A549 (cell line): ENCODE results near the gene SSNA1.

ENCODE experiments used
- BCL3 ChIP-seq: fragments of >200 bp; sonication (Bioruptor Twin); formaldehyde crosslinking; IDR thresholded peaks from 3 replicates; pipeline ENCODE4 v1.6.1; 2016
- CBX8 ChIP-seq: fragments of 200-600 bp; sonication (generic); IDR thresholded peaks from 2 replicates; pipeline ENCODE4 v1.6.1; 2016
- EHMT2 ChIP-seq: fragments of 200-600 bp; sonication (generic); IDR thresholded peaks from 2 replicates; pipeline ENCODE4 v1.6.1; 2016; ENCODE audit warnings: antibody characterized with exemption, low read depth, mild to moderate bottlenecking, moderate library complexity
- EP300 ChIP-seq, 2 experiments: fragments of >200 bp; sonication (Bioruptor Twin); formaldehyde crosslinking; IDR thresholded peaks; 2 replicates in 1 of 2; 3 replicates in 1 of 2; pipeline ENCODE4 v1.6.1; 2016 to 2017
- HMGXB4 ChIP-seq: fragments of 250-450 bp; sonication (Bioruptor Pico); IDR thresholded peaks from 2 replicates; pipeline ENCODE4 v1.5.0; 2021; ENCODE audit warnings: mild to moderate bottlenecking, moderate library complexity, borderline replicate concordance
- NFE2L2 ChIP-seq: fragments of 150-350 bp; conservative IDR thresholded peaks from 2 replicates; pipeline ENCODE4 v1.6.1; 2014; ENCODE audit warnings: low read length
- NR3C1 ChIP-seq: fragments of >200 bp; sonication (Bioruptor Twin); formaldehyde crosslinking; IDR thresholded peaks from 3 replicates; pipeline ENCODE4 v1.6.1; 2017
- POLR2A ChIP-seq: IDR thresholded peaks from 2 replicates; pipeline ENCODE4 v1.6.1; 2012; ENCODE audit warnings: mild to moderate bottlenecking, low read length
- RAD21 ChIP-seq, 2 experiments: fragments of >200 bp in 1 of 2; sonication (Bioruptor Twin) in 1 of 2; formaldehyde crosslinking in 1 of 2; IDR thresholded peaks in 1 of 2; conservative IDR thresholded peaks in 1 of 2; 2 replicates in 1 of 2; 3 replicates in 1 of 2; pipeline ENCODE4 v1.6.1; 2012 to 2018; ENCODE audit warnings: inconsistent platforms in 1 of 2
- REST ChIP-seq: fragments of 200-600 bp; sonication (generic); IDR thresholded peaks from 2 replicates; pipeline ENCODE4 v1.6.1; 2016; ENCODE audit warnings: antibody characterized with exemption, mild to moderate bottlenecking, moderate library complexity
- TP53 ChIP-seq: fragments of 250-450 bp; sonication (Bioruptor Pico); IDR thresholded peaks from 2 replicates; pipeline ENCODE4 v1.5.0; 2021; ENCODE audit warnings: mild to moderate bottlenecking, moderate library complexity
- TF ChIP-seq, protein P1 (sequence below): fragments of >200 bp; sonication (Bioruptor Twin); formaldehyde crosslinking; IDR thresholded peaks from 3 replicates; pipeline ENCODE4 v1.5.1; 2016

GRCh38 chr9:137212520-137212919, 24.0 kb downstream of the SSNA1 start:
- TF ChIP-seq, protein P1, sequence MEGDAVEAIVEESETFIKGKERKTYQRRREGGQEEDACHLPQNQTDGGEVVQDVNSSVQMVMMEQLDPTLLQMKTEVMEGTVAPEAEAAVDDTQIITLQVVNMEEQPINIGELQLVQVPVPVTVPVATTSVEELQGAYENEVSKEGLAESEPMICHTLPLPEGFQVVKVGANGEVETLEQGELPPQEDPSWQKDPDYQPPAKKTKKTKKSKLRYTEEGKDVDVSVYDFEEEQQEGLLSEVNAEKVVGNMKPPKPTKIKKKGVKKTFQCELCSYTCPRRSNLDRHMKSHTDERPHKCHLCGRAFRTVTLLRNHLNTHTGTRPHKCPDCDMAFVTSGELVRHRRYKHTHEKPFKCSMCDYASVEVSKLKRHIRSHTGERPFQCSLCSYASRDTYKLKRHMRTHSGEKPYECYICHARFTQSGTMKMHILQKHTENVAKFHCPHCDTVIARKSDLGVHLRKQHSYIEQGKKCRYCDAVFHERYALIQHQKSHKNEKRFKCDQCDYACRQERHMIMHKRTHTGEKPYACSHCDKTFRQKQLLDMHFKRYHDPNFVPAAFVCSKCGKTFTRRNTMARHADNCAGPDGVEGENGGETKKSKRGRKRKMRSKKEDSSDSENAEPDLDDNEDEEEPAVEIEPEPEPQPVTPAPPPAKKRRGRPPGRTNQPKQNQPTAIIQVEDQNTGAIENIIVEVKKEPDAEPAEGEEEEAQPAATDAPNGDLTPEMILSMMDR = no peak
- TF ChIP-seq RAD21 (conservative IDR thresholded peaks at IDR 0.05 in 1 of 2, IDR thresholded peaks at IDR 0.05 in 1 of 2) = no peak
- TF ChIP-seq BCL3 = no peak
- TF ChIP-seq TP53 = no peak
- no peak for TF ChIP-seq REST
- no peak for TF ChIP-seq NR3C1
- no peak for TF ChIP-seq EP300 (IDR thresholded peaks at IDR 0.05)
- TF ChIP-seq HMGXB4 (CRISPR knock-in tag) = no peak
- no peak for TF ChIP-seq POLR2A
- no peak for TF ChIP-seq CBX8
- TF ChIP-seq EHMT2 = no peak
- no peak for TF ChIP-seq NFE2L2
